Neural cell (in vitro differentiated cells): ENCODE data around the gene PTCRA.

ENCODE experiments used
- EP300 ChIP-seq: fragments of 450-650 bp; conservative IDR thresholded peaks from 2 replicates; pipeline ENCODE4 v1.6.1; 2014; ENCODE audit warnings: antibody characterized with exemption, mild to moderate bottlenecking, moderate library complexity; ENCODE audit not compliant: poor library complexity, severe bottlenecking
- EZH2 ChIP-seq: fragments of 200-600, 300-800 bp; shearing (Covaris generic), sonication (generic); IDR thresholded peaks from 2 replicates; pipeline ENCODE4 v1.6.1; 2014; ENCODE audit warnings: antibody characterized with exemption, low read length, borderline replicate concordance, mild to moderate bottlenecking; ENCODE audit not compliant: insufficient read depth, poor library complexity, severe bottlenecking
- MXI1 ChIP-seq: fragments of 450-650 bp; conservative IDR thresholded peaks from 2 replicates; pipeline ENCODE4 v1.6.1; 2014; ENCODE audit warnings: antibody characterized with exemption, mild to moderate bottlenecking; ENCODE audit not compliant: poor library complexity, severe bottlenecking
- POLR2AphosphoS5 ChIP-seq: IDR thresholded peaks from 2 replicates; pipeline ENCODE4 v1.6.1; 2012
- RAD21 ChIP-seq: fragments of 450-650 bp; conservative IDR thresholded peaks from 2 replicates; pipeline ENCODE4 v1.6.1; 2014; ENCODE audit warnings: antibody characterized with exemption, mild to moderate bottlenecking, moderate library complexity
- SMC3 ChIP-seq: fragments of 450-650 bp; conservative IDR thresholded peaks from 2 replicates; pipeline ENCODE4 v1.6.1; 2014; ENCODE audit warnings: antibody characterized with exemption, mild to moderate bottlenecking, moderate library complexity; ENCODE audit not compliant: poor library complexity
- TAF1 ChIP-seq: IDR thresholded peaks from 2 replicates; pipeline ENCODE4 v1.6.1; 2012; ENCODE audit warnings: low read depth
- TF ChIP-seq, protein P1 (sequence below): fragments of 450-650 bp; IDR thresholded peaks from 2 replicates; pipeline ENCODE4 v1.5.1; 2014; ENCODE audit warnings: antibody characterized with exemption, mild to moderate bottlenecking, moderate library complexity; ENCODE audit not compliant: poor library complexity, severe bottlenecking
- TF ChIP-seq, protein P2 (sequence below): IDR thresholded peaks from 2 replicates; pipeline ENCODE4 v1.6.1; 2012; ENCODE audit warnings: borderline replicate concordance

DNA sequence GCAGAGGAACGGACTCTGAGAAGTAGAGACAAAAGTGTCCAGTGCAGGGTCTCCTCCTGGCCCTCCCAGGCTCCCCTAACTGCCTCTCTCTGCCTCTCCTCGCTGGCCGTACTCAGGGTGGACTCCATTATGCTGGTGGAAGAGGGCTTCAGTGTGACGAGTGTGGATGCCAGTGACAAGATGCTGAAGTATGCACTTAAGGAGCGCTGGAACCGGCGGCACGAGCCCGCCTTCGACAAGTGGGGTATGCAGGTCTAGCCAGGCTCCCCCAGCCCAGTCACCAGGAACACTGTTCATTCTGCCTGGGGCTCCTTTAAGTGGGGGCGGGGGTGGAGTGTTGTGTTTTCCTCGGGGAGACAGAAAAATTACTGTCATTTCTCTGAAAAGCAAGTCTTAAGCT is 46.2 kb downstream of the PTCRA start:
- TF ChIP-seq, protein P1, sequence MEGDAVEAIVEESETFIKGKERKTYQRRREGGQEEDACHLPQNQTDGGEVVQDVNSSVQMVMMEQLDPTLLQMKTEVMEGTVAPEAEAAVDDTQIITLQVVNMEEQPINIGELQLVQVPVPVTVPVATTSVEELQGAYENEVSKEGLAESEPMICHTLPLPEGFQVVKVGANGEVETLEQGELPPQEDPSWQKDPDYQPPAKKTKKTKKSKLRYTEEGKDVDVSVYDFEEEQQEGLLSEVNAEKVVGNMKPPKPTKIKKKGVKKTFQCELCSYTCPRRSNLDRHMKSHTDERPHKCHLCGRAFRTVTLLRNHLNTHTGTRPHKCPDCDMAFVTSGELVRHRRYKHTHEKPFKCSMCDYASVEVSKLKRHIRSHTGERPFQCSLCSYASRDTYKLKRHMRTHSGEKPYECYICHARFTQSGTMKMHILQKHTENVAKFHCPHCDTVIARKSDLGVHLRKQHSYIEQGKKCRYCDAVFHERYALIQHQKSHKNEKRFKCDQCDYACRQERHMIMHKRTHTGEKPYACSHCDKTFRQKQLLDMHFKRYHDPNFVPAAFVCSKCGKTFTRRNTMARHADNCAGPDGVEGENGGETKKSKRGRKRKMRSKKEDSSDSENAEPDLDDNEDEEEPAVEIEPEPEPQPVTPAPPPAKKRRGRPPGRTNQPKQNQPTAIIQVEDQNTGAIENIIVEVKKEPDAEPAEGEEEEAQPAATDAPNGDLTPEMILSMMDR = no peak
- TF ChIP-seq POLR2AphosphoS5 = no peak
- TF ChIP-seq, protein P2, sequence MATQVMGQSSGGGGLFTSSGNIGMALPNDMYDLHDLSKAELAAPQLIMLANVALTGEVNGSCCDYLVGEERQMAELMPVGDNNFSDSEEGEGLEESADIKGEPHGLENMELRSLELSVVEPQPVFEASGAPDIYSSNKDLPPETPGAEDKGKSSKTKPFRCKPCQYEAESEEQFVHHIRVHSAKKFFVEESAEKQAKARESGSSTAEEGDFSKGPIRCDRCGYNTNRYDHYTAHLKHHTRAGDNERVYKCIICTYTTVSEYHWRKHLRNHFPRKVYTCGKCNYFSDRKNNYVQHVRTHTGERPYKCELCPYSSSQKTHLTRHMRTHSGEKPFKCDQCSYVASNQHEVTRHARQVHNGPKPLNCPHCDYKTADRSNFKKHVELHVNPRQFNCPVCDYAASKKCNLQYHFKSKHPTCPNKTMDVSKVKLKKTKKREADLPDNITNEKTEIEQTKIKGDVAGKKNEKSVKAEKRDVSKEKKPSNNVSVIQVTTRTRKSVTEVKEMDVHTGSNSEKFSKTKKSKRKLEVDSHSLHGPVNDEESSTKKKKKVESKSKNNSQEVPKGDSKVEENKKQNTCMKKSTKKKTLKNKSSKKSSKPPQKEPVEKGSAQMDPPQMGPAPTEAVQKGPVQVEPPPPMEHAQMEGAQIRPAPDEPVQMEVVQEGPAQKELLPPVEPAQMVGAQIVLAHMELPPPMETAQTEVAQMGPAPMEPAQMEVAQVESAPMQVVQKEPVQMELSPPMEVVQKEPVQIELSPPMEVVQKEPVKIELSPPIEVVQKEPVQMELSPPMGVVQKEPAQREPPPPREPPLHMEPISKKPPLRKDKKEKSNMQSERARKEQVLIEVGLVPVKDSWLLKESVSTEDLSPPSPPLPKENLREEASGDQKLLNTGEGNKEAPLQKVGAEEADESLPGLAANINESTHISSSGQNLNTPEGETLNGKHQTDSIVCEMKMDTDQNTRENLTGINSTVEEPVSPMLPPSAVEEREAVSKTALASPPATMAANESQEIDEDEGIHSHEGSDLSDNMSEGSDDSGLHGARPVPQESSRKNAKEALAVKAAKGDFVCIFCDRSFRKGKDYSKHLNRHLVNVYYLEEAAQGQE = no peak
- no peak for TF ChIP-seq EZH2
- no peak for TF ChIP-seq TAF1
- TF ChIP-seq MXI1 = no peak
- TF ChIP-seq RAD21 = no peak
- no peak for TF ChIP-seq EP300
- TF ChIP-seq SMC3 = no peak
